Osteoblast (primary cell): ENCODE results near the gene C2orf42. TPM values are rescaled to one million over a fixed set of nuclear protein-coding genes. Genes with fewer than 3 reads are reported as not detected.
"Not testable (repeated sequence)": the region's sequence is repeated elsewhere in the genome, so short reads cannot be mapped to it uniquely, and the experiment has no call there.

Experiments
- DNase-seq: peaks from one replicate; pipeline ENCODE4 v3.0.0; 2011; ENCODE audit warnings: low spot score, mixed read lengths; ENCODE audit not compliant: insufficient read length; ENCODE audit errors: missing footprints
- H2AFZ ChIP-seq: 2 replicates; pipeline ENCODE4 v1.6.0; 2011; ENCODE audit warnings: mild to moderate bottlenecking, low read length
- H3K27ac ChIP-seq: 2 replicates; pipeline ENCODE4 v1.5.1; 2011; ENCODE audit warnings: mild to moderate bottlenecking, low read depth, low read length, moderate library complexity
- H3K27me3 ChIP-seq: 2 replicates; pipeline ENCODE4 v1.6.0; 2012; ENCODE audit warnings: mild to moderate bottlenecking, control low read depth, inconsistent platforms, low read length, moderate library complexity; ENCODE audit not compliant: insufficient read depth
- H3K36me3 ChIP-seq: 2 replicates; pipeline ENCODE4 v1.5.1; 2011; ENCODE audit warnings: mild to moderate bottlenecking, low read length, control low read depth, moderate library complexity; ENCODE audit not compliant: insufficient read depth
- H3K4me1 ChIP-seq: 2 replicates; pipeline ENCODE4 v1.5.1; 2011; ENCODE audit warnings: mild to moderate bottlenecking, low read length, control low read depth, moderate library complexity; ENCODE audit not compliant: insufficient read depth
- H3K4me2 ChIP-seq: 2 replicates; pipeline ENCODE4 v1.6.0; 2011; ENCODE audit warnings: mild to moderate bottlenecking, low read length; ENCODE audit not compliant: insufficient read depth
- H3K4me3 ChIP-seq: fragments of 200-600 bp; sonication (generic); 3 replicates; pipeline ENCODE4 v1.5.1; 2012; ENCODE audit warnings: mild to moderate bottlenecking, low read length, inconsistent platforms; ENCODE audit not compliant: insufficient read depth
- H3K79me2 ChIP-seq: 2 replicates; pipeline ENCODE4 v1.6.0; 2012; ENCODE audit warnings: mild to moderate bottlenecking, low read length, control low read depth, inconsistent platforms; ENCODE audit not compliant: insufficient read depth
- H3K9me3 ChIP-seq: 2 replicates; pipeline ENCODE4 v1.5.1; 2011; ENCODE audit warnings: low read depth, low read length, control low read depth
- H4K20me1 ChIP-seq: 2 replicates; pipeline ENCODE4 v1.6.0; 2012; ENCODE audit warnings: mild to moderate bottlenecking, low read length, control low read depth; ENCODE audit not compliant: insufficient read depth
- total RNA-seq: library from RNA; depleted of rRNA; stranded (reverse); fragments of >200 nt; gene quantifications from 2 replicates; pipeline ENCODE4 v1.2.3, GENCODE V29; 2012
- TF ChIP-seq, protein P1 (sequence below): IDR thresholded peaks from 2 replicates; pipeline ENCODE4 v1.5.1; 2011; ENCODE audit warnings: mild to moderate bottlenecking, low read depth, low read length, moderate library complexity; ENCODE audit errors: extremely low read depth

The C2orf42 gene
- total RNA-seq, 1 donor: 25.0 TPM

DNA sequence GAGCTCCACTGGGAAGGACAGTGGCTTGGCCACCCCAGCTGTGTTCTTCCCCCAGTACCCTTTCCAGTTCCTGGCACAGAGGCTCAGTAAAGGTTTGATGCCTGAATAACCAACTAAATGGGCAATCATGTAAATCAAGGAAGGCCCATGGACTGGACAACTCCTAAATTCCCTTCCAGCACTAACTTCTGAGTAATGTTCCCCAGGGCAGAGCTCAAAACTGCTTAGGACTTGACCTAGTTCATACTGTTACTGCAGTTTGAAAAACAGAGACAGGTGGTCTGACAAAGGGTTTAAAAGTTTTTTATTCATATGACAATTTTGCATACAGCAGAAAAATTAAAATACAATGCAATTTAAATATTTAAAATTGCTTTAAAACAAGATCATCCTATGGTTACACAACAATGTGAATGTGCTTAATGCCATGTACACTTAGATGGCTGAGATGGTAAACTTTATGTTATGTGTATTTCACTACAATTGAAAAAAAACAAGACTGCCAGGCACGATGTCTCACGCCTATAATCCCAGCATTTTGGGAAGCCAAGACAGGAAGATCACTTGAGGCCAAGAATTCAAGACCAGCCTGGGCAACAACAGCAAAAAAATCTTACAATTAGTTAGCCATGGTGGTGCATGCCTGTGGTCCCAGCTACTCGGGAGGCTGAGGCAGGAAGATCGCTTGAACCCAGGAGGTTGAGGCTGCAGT is 77.3 kb downstream of the C2orf42 start:
- Histone ChIP-seq H3K4me3 (no peak overlapping the region), H3K27ac (peak overlapping the region; percentile 8)

DNA sequence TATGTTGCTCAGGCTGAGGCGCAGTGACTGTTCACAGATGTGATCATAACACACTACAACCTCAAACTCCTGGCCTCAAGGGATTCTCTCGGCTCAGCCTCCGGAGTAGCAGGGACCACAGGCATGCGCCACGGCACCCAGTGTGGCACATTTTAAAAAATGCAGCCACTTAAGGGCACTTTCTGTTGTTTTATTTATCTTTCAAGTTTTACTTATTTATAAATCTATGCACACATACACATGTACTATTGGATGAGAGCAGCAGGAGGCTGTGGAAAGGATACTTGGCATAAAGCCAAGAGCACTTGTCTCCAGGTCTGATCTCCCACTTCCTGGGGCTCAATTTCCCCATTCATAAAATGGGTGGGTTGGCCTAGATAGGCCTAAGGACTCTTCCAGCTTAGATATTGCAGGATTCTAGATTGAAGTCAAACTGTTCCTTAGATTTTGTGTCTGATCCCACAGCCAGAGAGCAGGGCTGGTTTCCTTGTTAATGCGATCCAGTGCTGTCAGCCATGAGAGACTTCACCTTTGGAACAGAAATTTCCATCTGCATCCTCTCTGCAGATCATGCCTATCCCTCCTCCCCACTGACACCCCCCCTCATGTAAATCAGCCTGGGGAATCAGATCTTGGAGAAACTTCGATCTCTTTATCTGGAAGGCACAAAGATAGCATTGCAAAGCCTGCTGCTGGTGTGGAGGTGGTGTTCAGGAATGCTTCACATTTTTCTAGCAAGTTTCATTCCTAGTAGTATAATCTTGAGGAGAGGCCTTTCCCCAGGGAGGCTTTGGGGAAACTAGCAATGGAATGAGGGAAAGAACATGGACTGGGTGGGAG is 78.8 kb downstream of the C2orf42 start:
- DNase-seq: peak; percentile 82
- peak overlapping the region; percentile 63 for H3K27ac ChIP-seq
- H3K36me3 ChIP-seq: no peaks in the 10 kb centered on the region
- H4K20me1 ChIP-seq: no peaks in the 10 kb centered on the region
- no peaks in the 10 kb centered on the region for H3K27me3 ChIP-seq
- H3K4me1 ChIP-seq: peaks cover 37% of the 10 kb centered on the region
- no peaks in the 10 kb centered on the region for H3K9me3 ChIP-seq
- peak overlapping the region; percentile 60 for H2AFZ ChIP-seq
- peak overlapping the region; percentile 35 for H3K4me3 ChIP-seq
- peak overlapping the region; percentile 82 for H3K4me2 ChIP-seq
- TF ChIP-seq, protein P1, sequence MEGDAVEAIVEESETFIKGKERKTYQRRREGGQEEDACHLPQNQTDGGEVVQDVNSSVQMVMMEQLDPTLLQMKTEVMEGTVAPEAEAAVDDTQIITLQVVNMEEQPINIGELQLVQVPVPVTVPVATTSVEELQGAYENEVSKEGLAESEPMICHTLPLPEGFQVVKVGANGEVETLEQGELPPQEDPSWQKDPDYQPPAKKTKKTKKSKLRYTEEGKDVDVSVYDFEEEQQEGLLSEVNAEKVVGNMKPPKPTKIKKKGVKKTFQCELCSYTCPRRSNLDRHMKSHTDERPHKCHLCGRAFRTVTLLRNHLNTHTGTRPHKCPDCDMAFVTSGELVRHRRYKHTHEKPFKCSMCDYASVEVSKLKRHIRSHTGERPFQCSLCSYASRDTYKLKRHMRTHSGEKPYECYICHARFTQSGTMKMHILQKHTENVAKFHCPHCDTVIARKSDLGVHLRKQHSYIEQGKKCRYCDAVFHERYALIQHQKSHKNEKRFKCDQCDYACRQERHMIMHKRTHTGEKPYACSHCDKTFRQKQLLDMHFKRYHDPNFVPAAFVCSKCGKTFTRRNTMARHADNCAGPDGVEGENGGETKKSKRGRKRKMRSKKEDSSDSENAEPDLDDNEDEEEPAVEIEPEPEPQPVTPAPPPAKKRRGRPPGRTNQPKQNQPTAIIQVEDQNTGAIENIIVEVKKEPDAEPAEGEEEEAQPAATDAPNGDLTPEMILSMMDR: no peak
- no peaks in the 10 kb centered on the region for H3K79me2 ChIP-seq

More for the DNA sequence above, 77.3 kb downstream of the C2orf42 start:
- TF ChIP-seq, protein P1: no peak
- Histone ChIP-seq H4K20me1 (no peaks in the 10 kb centered on the region), H2AFZ (peak overlapping the region; percentile 64), H3K79me2 (no peaks in the 10 kb centered on the region), H3K9me3 (no peaks in the 10 kb centered on the region), H3K36me3 (no peaks in the 10 kb centered on the region), H3K4me1 (peaks cover 29% of the 10 kb centered on the region), H3K27me3 (no peaks in the 10 kb centered on the region), H3K4me2 (no peak overlapping the region)
- DNase-seq: no peak

DNA sequence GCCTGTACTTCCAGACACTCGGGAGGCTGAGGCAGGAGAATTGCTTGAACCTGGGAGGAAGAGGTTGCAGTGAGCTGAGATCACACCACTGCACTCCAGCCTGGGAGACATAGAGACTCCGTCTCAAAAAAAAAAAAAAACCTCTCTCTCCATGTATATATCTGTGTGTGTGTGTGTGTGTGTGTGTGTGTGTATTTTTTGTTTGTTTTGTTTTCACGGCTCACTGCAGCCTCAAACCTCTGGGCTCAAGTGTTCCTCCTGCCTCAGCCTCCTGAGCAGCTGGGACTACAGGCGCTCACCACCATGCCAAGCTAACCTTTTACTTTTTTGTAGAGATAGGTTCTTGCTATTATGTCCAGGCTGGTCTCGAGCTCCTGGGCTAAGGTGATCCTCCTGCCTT is 80.4 kb downstream of the C2orf42 start:
- H4K20me1 ChIP-seq, H3K4me2 ChIP-seq, H3K27me3 ChIP-seq, H3K36me3 ChIP-seq, H3K4me3 ChIP-seq, H3K79me2 ChIP-seq, H3K27ac ChIP-seq, H2AFZ ChIP-seq, DNase-seq, H3K9me3 ChIP-seq: not testable (repeated sequence)
- peaks cover 37% of the 10 kb centered on the region for H3K4me1 ChIP-seq

DNA sequence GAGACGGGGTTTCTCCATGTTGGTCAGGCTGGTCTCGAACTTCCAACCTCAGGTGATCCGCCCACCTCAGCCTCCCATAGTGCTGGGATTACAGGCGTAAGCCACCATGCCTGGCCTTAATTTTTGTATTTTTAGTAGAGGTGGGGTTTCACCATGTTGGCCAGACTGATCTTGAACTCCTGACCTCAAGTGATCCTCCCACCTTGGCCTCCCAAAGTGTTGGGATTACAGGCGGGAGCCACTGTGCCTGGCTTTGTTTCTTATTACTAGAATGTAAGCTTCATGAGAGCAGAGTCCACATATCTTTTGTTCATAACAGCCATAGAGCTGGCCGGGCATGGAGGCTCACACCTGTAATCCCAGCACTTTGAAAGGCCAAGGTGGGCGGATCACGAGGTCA is 84.7 kb downstream of the C2orf42 start:
- H3K4me3 ChIP-seq, H3K4me2 ChIP-seq, H4K20me1 ChIP-seq, H3K27ac ChIP-seq, H2AFZ ChIP-seq, DNase-seq, H3K79me2 ChIP-seq, H3K36me3 ChIP-seq, H3K27me3 ChIP-seq, H3K9me3 ChIP-seq: not testable (repeated sequence)
- peaks cover 28% of the 10 kb centered on the region for H3K4me1 ChIP-seq
